GM19238 (cell line): ENCODE results near the gene TMEM170B.

Experiments
- DNase-seq: peaks from one replicate; pipeline ENCODE4 v3.0.0; 2011; ENCODE audit warnings: low spot score; ENCODE audit not compliant: insufficient read length

Gene TMEM170B

DNA sequence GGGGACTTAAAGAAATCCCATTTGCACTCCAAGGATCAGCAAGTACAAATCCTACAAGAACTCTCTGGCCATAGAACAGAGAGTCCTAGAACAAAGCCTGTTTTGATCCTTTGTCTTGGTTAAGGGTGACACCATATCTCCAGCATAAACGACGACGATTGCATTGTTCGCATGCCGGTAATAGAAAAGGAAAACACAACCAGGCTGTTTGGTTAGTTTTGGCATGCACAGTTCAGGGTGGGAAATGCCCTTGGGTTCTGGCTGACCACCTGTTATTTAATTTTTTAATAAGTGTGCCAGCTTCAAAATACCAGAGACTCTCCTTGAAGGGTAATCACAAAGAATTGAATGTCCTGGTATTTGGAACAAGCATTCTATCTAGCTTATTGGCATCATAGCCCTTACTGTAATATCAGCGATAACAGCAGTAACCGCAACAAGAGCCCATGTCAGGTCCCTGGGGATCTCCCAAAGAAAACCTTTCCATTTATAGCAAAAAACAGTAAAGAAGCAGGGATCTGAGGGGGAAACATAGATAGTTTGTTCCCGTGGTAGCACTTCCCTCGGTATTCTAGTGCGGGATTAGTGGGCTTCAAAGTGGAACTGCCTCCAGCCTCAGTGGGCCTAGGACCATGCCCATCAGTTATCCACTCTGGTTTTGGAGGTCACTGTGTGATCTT lies 77.1 kb downstream of the TMEM170B start:
- DNase-seq, result no peak

DNA sequence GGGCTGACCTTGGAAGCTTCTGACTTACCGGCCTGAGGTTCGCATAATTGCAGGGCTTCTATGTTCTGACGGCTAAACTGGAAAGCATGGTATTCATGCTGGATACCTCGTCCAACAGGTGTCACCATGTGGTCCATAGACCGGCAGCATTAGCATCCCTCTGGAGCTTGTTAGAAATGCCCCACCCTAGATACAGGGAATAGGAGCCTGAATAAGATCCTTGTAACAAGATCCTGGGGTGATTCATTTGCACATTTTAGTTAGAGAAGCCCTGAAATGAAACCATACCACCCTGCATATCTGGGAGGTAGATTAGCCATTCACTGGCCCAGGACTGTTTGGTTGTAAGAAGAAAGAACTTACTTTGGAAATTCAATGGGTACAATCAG lies 77.7 kb downstream of the TMEM170B start:
- DNase-seq, result no peak

DNA sequence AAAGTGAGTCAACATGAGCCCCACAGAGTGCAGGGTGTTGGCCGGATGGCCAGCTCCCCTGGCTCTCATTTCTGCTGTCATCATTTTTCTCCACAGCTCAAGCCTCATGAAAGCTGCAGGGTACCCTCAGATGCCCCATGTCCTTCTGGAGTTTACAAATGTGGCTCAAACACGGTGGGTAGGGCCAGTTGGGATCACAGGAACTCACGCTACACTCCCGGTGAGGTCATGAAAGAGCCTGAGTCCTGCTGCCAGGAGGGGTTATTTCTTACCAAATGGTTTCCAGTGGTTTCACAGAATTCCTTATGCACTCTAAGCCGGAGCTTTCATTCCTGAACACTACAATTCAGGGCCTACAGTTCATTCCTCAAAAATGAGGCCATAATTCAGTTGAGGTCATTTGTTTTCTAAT lies 78.7 kb downstream of the TMEM170B start:
- DNase-seq, result no peak

DNA sequence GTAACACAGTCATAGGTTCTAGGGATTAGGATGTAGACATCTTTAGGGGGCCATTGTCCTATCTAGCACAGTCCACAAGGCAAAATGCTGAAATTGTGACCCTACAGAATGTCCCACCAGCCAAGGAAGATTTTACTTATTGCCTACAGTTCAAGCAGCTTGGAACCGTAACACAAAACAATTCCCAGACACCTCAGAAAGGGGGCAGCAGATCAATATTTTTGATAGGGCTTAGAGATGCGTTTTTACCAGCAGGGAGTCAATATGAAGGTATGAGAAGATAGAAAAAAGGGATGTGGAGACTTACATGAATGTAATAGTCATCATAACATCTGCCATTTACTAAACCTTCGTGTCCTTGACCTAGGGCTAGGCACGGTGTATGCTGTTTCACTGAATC lies 81.0 kb downstream of the TMEM170B start:
- no peak for DNase-seq

DNA sequence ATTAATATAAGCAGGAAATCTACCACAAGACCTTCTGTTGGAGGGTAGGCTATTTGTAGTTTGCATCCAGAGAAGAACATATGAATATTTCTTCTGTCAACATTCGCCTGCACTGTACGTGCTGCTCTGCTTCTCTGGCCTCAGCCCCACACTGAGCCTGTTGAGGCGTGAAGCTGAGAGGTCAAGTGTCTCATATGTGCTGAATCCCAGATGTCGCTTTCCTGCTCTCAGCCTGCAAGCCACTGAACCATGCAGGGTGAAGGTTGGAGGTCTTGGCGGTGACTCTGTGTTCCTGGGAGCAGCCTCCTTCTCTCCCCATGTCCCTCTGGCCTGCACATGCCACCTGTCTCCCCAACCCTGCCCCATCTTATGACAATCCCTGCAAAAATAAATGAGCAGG lies 83.6 kb downstream of the TMEM170B start:
- no peak for DNase-seq

DNA sequence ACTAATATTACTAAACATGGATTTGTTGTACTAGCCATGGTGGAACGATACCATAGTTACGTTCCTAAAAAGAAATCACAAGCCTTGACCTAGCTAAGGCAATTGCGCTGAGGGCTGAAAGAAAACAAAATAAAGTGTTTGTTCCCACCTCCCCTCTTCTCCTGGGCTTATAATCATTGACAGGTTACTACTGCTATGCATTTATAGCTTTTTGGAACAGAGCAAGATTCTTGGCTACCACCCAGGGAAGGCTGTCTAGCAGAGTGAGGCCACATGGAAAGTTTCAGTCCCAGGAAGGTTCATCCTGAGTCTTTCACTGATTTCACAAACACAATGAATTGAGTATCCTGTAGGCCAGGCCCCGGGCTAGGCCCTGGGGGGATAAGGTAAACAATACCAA lies 84.6 kb downstream of the TMEM170B start:
- no peak for DNase-seq

DNA sequence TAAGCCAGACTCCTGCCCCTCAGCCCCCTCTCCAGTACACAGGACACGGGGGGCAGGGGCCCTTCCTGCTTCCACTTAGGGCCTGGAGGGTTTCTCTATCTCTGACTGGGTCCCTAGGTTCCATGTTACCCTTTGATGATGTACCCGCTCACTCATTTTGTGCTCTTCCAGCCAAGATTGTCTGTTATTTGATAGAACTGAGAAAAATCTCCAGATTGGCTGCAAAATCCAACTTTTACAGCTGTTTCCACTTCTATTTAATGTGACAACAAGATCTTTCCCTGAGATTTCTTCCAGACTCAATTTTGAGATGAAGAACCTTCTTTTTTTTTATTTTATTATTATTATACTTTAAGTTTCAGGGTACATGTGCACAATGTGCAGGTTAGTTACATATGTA lies 85.7 kb downstream of the TMEM170B start:
- no peak for DNase-seq

DNA sequence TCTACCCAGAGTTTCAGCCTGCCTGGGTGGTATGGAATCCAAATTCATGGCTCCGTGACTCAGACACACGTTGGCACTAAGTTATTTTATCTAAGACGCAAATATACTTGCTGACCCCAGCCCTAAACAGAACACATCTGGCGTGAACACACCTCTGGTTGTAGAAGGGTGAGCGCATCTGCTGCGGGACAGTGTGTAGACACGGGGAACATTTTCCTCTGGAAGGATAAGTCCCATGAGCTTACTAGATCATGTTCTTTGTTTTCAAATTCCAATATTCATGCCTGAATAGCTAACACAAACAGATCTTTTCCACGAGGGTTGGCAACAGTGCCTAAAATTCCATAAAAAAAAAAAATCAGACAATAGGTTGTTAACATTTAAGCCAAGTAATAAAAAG lies 87.8 kb downstream of the TMEM170B start:
- no peak for DNase-seq

DNA sequence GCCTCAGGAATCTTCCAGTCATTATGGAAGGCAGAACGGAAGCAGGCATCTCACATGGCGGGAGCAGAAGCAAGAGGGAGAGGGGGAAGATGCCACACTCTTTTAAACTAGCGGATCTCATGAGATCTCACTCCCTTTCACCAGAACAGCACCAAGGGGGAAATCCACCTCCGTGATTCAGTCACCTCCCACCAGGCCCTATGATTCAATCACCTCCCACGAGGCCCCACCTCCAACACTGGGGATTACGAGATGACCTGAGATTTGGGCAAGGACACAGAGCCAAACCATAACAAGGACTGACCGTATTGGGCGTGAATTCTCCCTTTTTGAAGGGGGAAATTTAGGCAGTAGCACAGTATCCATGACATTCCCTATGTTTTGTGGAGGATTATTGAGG lies 88.8 kb downstream of the TMEM170B start:
- DNase-seq, result no peak

DNA sequence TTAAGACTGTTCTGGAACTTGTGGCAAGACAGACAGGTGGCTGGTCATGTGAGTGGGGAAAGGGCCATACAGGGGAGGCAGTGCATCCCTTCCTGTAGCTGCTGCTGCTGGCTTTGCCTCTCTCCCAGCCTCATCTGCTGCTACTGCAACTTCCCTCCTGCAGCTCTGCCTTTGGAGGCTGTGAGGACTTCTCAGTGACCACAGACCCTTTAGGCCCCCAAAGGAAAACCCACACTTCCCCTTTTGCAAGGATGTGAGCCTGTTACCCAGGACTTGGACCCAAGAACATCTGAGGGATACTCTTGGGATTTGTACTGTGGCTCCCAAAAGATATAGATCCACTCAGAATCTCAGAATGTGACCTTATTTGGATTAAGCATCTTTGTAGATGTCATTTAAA lies 91.0 kb downstream of the TMEM170B start:
- no peak for DNase-seq

DNA sequence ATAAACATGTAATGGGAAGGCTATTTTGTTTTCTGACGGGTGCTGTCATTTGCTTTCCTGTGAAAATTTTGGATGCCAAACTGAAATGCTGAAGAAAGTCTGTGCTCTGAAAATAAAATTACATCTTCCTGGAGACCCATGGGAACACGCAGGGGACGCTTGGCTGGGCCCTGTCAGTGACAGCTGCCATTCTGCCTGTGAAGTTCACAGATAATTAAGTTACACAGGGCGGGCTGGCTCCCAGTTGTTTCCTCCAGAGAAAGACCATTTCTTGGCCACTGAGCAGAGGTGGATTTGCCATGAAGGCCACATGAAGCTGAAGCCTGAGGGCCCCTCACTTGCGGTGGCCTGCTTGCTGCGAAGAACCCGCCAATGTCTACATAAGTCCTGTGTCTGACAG lies 93.5 kb downstream of the TMEM170B start:
- no peak for DNase-seq

DNA sequence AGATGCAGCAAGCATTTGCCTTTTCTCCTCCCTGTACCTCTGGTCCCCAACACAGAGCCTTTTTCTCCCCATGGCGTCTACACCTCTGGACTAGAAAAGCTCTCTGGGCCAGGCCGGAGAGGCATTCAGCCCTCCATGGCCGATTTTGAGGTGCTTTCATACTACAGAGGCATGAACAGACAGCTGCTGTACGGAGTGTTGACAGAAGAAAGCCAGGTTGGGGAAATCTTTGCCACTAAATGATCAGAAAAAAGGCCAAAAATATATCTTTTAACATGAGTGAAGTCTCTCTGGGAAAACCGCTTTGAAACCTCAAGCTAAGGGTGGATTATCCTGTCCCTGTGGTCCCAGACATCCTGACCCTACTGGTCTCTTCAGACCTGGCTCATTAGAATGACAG lies 94.0 kb downstream of the TMEM170B start:
- no peak for DNase-seq

DNA sequence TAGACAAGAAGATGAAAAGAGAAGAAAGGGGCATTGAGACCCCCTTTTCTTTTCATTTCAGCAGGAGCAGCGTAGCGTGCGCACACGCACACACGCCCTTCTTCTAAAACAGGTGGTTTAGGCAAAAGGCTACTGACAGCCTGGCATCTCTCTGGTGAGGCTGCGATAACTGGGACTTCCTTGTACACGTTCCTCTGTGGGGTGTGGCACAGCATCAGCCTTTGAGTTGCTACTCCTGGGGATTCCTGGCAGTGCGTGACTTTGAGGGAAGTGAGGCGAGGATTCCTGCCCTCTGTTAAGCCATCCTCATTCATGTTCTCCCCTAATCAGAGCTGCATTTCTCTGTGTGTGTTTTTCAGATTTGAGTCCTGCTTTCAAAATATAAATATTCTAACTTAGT lies 94.7 kb downstream of the TMEM170B start:
- DNase-seq, result no peak

DNA sequence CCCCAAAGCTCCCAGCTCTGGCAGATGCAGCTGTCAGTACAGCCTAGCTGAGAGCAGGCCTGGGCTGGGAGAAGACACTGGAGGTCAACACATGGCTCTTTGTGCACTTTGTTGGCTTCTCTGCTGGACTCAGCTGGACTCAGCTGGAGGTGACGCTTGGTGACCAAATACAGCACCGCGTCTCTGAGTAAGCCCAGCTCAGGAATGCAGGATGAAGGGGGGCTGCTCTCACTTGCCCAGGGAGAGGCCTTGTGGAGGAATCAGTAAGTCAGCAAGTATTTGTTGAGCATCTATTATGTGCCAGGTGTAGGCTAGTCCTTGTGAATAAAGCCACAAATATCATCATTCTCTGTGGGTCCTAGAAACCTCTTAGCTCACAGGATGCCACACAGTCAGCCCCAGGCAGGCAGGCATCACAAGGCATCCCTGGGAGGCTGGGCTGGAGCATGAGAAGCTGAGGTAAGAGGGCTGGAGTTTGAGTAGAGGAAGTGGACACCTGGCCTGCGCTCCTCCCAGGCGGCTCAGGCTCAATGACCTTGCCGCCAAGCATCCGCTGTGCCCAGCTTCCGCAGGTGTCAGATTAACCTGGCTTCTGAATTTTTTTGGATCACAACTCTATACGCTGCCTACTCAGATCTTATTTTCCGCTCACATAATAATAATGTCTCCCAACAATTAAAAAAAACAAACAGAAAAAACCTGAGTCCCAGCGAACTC lies 95.4 kb downstream of the TMEM170B start:
- DNase-seq, result no peak
